ENCODE measurements around the gene C22orf39. TPM values are rescaled to one million over a fixed set of nuclear protein-coding genes. Genes with fewer than 3 reads are reported as not detected.

The C22orf39 gene
- polyA plus RNA-seq, 1 of the 3 experiments (the other 2 are of a cell fraction) = 17.7 TPM

DNA sequence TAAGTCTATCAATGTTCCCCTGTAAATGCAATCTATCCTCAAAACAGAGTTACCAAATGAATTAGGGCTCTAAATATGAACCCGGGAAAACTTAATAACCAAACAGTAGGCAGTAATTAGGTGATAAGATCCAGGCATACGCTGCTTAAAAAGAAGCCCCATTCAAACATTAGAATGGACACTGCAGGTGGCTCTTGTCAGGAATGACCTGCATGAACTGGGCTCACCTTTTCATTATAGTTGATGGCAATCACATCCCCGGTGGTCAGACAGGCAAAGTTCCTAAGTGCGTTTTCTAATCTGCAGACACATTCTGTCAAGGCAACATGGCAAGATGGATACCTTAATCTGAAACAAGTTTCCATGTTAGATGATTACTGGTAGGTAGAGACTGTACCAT lies 17.5 kb upstream of the C22orf39 start:
- H3K36me3 ChIP-seq (replicated peaks in 1 of 2; ENCODE audit: control insufficient read depth in 1 of 2, insufficient read depth in 2 of 2, low read length in 1 of 2) = peaks cover 76 to 86% of the 10 kb centered on the region in 2 experiments
- DNase-seq = no peak
- H3K4me1 ChIP-seq (ENCODE audit: control insufficient read depth in 1 of 2, insufficient read depth in 2 of 2, low read depth in 1 of 2, low read length in 1 of 2) = peaks cover 0 to 3% of the 10 kb centered on the region in 2 experiments; a peak in 1 of 4 replicates
- H3K79me2 ChIP-seq (ENCODE audit: insufficient read depth) = no peaks in the 10 kb centered on the region; the same call in 1 of the 2 replicates
- H3F3A ChIP-seq (replicated peaks; ENCODE audit: insufficient read depth) = no peaks in the 10 kb centered on the region
- peaks cover 6% of the 10 kb centered on the region; the same call in 1 of the 2 replicates for H4K20me1 ChIP-seq (ENCODE audit: insufficient read depth)
- no peak overlapping the region for H2AFZ ChIP-seq (ENCODE audit: low read depth)
- H3K9ac ChIP-seq = no peak overlapping the region
- H3K27ac ChIP-seq (ENCODE audit: low read depth in 2 of 2, low read length in 1 of 2) = no peak overlapping the region; a peak in 1 of 4 replicates
- ChIA-PET POLR2A (no interaction called here), CTCF (interaction anchor here (1.0 to 2.8 kb wide), 3 partner anchors 9 to 167 kb away, joined by 3 to 13 read pairs (median 5); no protein-coding TSS in a partner anchor)
- H3K9me2 ChIP-seq = no peaks in the 10 kb centered on the region
- no peaks in the 10 kb centered on the region for H3K27me3 ChIP-seq (ENCODE audit: insufficient read depth)
- WGBS (ENCODE audit: low lambda C conversion rate) = 86% methylated on average over 4 of the region's 4 CpGs
- H3K9me3 ChIP-seq = no peaks in the 10 kb centered on the region
- H3K4me3 ChIP-seq (ENCODE audit: low read depth in 2 of 2, low read length in 1 of 2) = no peak overlapping the region
- H3K4me2 ChIP-seq = no peak overlapping the region
- TF ChIP-seq MEF2A (IDR thresholded peaks at IDR 0.05; ENCODE audit: borderline replicate concordance, low read depth) (no peak), FOXM1 (IDR thresholded peaks at IDR 0.05; ENCODE audit: low read depth) (no peak), SIN3A (IDR thresholded peaks at IDR 0.05; ENCODE audit: borderline replicate concordance, low read depth, low read length) (no peak), POLR2AphosphoS5 (IDR thresholded peaks at IDR 0.05; ENCODE audit: low read depth, low read length) (no peak)

DNA sequence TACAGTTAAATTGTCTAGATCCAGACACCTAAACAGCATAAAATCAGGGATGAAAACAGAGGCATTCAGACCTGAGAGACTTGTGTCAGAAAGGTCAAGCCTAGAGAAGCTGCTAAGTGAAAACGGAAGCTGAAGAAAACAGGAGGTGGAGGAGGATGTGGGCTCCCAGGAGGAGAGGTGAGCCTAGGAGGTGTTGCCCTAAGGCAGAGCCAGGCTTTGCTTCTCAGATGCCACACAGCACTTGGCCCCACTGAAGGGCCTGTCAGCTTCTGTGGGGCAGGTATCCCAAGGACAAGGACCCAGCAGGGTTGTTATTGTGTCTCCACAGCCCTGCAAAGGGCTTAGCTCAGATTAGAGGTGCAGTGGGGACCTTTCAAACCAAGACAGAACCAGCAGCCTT lies 17.0 kb upstream of the C22orf39 start:
- TF ChIP-seq EP300 (IDR thresholded peaks at IDR 0.05; ENCODE audit: borderline replicate concordance in 1 of 2, low read depth in 1 of 2, low read length in 1 of 2) (no peak), EZH2phosphoT487 (IDR thresholded peaks at IDR 0.05; ENCODE audit: borderline replicate concordance, low read depth) (no peak), POLR2AphosphoS5 (IDR thresholded peaks at IDR 0.05; ENCODE audit: low read depth, low read length) (no peak), RAD21 (IDR thresholded peaks at IDR 0.05; ENCODE audit: low read length) (no peak), RCOR1 (IDR thresholded peaks at IDR 0.05; ENCODE audit: low read length) (no peak), FOXJ3 (CRISPR knock-in tag; IDR thresholded peaks at IDR 0.05) (no peak), GABPA (IDR thresholded peaks at IDR 0.05; ENCODE audit: low read depth) (no peak), MEF2A (IDR thresholded peaks at IDR 0.05; ENCODE audit: borderline replicate concordance, low read depth) (no peak), NRF1 (IDR thresholded peaks at IDR 0.05; ENCODE audit: low read depth, low read length) (no peak), NFIC (IDR thresholded peaks at IDR 0.05; ENCODE audit: borderline replicate concordance) (no peak), ELF1 (IDR thresholded peaks at IDR 0.05) (no peak), YY1 (IDR thresholded peaks at IDR 0.05; ENCODE audit: low read depth) (no peak), TEAD4 (IDR thresholded peaks at IDR 0.05; ENCODE audit: borderline replicate concordance, insufficient read depth) (no peak), GATA2 (CRISPR knock-in tag; IDR thresholded peaks at IDR 0.05) (no peak), SMC3 (IDR thresholded peaks at IDR 0.05; ENCODE audit: low read depth, low read length) (no peak), CHD2 (IDR thresholded peaks at IDR 0.05; ENCODE audit: low read length, partially characterized antibody) (no peak)
- TF ChIP-seq, protein P1, sequence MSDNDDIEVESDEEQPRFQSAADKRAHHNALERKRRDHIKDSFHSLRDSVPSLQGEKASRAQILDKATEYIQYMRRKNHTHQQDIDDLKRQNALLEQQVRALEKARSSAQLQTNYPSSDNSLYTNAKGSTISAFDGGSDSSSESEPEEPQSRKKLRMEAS (IDR thresholded peaks at IDR 0.05; ENCODE audit: low read depth) = no peak
- TF ChIP-seq, protein P2, sequence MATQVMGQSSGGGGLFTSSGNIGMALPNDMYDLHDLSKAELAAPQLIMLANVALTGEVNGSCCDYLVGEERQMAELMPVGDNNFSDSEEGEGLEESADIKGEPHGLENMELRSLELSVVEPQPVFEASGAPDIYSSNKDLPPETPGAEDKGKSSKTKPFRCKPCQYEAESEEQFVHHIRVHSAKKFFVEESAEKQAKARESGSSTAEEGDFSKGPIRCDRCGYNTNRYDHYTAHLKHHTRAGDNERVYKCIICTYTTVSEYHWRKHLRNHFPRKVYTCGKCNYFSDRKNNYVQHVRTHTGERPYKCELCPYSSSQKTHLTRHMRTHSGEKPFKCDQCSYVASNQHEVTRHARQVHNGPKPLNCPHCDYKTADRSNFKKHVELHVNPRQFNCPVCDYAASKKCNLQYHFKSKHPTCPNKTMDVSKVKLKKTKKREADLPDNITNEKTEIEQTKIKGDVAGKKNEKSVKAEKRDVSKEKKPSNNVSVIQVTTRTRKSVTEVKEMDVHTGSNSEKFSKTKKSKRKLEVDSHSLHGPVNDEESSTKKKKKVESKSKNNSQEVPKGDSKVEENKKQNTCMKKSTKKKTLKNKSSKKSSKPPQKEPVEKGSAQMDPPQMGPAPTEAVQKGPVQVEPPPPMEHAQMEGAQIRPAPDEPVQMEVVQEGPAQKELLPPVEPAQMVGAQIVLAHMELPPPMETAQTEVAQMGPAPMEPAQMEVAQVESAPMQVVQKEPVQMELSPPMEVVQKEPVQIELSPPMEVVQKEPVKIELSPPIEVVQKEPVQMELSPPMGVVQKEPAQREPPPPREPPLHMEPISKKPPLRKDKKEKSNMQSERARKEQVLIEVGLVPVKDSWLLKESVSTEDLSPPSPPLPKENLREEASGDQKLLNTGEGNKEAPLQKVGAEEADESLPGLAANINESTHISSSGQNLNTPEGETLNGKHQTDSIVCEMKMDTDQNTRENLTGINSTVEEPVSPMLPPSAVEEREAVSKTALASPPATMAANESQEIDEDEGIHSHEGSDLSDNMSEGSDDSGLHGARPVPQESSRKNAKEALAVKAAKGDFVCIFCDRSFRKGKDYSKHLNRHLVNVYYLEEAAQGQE (IDR thresholded peaks at IDR 0.05; ENCODE audit: low read depth, low read length) = no peak
- TF ChIP-seq, protein P3, sequence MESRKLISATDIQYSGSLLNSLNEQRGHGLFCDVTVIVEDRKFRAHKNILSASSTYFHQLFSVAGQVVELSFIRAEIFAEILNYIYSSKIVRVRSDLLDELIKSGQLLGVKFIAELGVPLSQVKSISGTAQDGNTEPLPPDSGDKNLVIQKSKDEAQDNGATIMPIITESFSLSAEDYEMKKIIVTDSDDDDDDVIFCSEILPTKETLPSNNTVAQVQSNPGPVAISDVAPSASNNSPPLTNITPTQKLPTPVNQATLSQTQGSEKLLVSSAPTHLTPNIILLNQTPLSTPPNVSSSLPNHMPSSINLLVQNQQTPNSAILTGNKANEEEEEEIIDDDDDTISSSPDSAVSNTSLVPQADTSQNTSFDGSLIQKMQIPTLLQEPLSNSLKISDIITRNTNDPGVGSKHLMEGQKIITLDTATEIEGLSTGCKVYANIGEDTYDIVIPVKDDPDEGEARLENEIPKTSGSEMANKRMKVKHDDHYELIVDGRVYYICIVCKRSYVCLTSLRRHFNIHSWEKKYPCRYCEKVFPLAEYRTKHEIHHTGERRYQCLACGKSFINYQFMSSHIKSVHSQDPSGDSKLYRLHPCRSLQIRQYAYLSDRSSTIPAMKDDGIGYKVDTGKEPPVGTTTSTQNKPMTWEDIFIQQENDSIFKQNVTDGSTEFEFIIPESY (IDR thresholded peaks at IDR 0.05; ENCODE audit: borderline replicate concordance, low read depth) = no peak
- TF ChIP-seq, protein P4, sequence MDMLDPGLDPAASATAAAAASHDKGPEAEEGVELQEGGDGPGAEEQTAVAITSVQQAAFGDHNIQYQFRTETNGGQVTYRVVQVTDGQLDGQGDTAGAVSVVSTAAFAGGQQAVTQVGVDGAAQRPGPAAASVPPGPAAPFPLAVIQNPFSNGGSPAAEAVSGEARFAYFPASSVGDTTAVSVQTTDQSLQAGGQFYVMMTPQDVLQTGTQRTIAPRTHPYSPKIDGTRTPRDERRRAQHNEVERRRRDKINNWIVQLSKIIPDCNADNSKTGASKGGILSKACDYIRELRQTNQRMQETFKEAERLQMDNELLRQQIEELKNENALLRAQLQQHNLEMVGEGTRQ (IDR thresholded peaks at IDR 0.05; ENCODE audit: borderline replicate concordance, low read depth, low read length) = no peak
- H3K9ac ChIP-seq = no peak overlapping the region
- POLR2A ChIA-PET = no interaction called here
- DNase-seq = no peak
- no peak overlapping the region for H3K4me3 ChIP-seq (ENCODE audit: low read depth in 2 of 2, low read length in 1 of 2)
- H3K4me2 ChIP-seq = no peak overlapping the region
- 93% methylated on average over 1 of the region's 1 CpG for WGBS (ENCODE audit: low lambda C conversion rate)
- H3K9me3 ChIP-seq = no peaks in the 10 kb centered on the region
- H2AFZ ChIP-seq (ENCODE audit: low read depth) = no peak overlapping the region
- H3K79me2 ChIP-seq (ENCODE audit: insufficient read depth) = no peaks in the 10 kb centered on the region
- no peaks in the 10 kb centered on the region for H3K9me2 ChIP-seq
- H3F3A ChIP-seq (replicated peaks; ENCODE audit: insufficient read depth) = no peaks in the 10 kb centered on the region
- CTCF ChIA-PET = interaction anchor here (1.0 to 2.8 kb wide), 3 partner anchors 10 to 167 kb away, joined by 3 to 13 read pairs (median 5); no protein-coding TSS in a partner anchor
- peaks cover 76 to 82% of the 10 kb centered on the region in 2 experiments for H3K36me3 ChIP-seq (replicated peaks in 1 of 2; ENCODE audit: control insufficient read depth in 1 of 2, insufficient read depth in 2 of 2, low read length in 1 of 2)
- peaks cover 0 to 3% of the 10 kb centered on the region in 2 experiments; a peak in 1 of 4 replicates for H3K4me1 ChIP-seq (ENCODE audit: control insufficient read depth in 1 of 2, insufficient read depth in 2 of 2, low read depth in 1 of 2, low read length in 1 of 2)
- H4K20me1 ChIP-seq (ENCODE audit: insufficient read depth) = 0 out of 2 replicates have a peak, but pooled peaks cover 1% of the 10 kb centered on the region
- no peaks in the 10 kb centered on the region for H3K27me3 ChIP-seq (ENCODE audit: insufficient read depth)
- no peak overlapping the region; a peak in 1 of 4 replicates for H3K27ac ChIP-seq (ENCODE audit: low read depth in 2 of 2, low read length in 1 of 2)

Data from SK-N-SH (cell line).